ENCODE measurements around the gene GNG11.

GRCh38 chr7:93914581-93915066, 6.9 kb upstream of the GNG11 start:
- TF ChIP-seq CTCF (conservative IDR thresholded peaks at IDR 0.05 in 1 of 2, IDR thresholded peaks at IDR 0.05 in 1 of 2; ENCODE audit: low read depth in 1 of 2, low read length in 2 of 2) (no peak), EZH2 (IDR thresholded peaks at IDR 0.05; ENCODE audit: low read length, missing control alignments) (no peak)
